Heart left ventricle (tissue), 13 donors: ENCODE data around the gene YES1.

Experiments used
- CTCF ChIP-seq, 12 donors: fragments of 200-600 bp; sonication (generic) in 4 of 12; IDR thresholded peaks; one replicate each; pipeline versions ENCODE4 v1.5.0 to v1.8.0; 2018 to 2022; ENCODE audit warnings: antibody characterized with exemption in 12 of 12, mild to moderate bottlenecking in 5 of 12
- POLR2A ChIP-seq, 2 donors: fragments of 450-650 bp; IDR thresholded peaks; one replicate each; pipeline ENCODE4 v1.6.1; 2017; ENCODE audit warnings: antibody characterized with exemption in 2 of 2, mild to moderate bottlenecking in 2 of 2, moderate library complexity in 2 of 2
- donor health status: ischemic (EF 13 %, LVEDD 7.1; RV severe dilation, severe dysfunction).
- donor health status: DM: no; HTN: yes; CAD: no.
- donor health status: DM: no; HTN: no; CAD: no.
- donor health status: ischemic (EF 25% LVEDD 6.9; RV normal size, moderate dysfunction).
- donor health status: ischemic (EF 25% LVEDD 5.7; RV mildly dilated, moderate dysfunction).
- donor health status: ischemic (EF 35%, LVEDD 5.7; RV mildly dilated, moderate dysfunction).
- donor health status: nonischemic (EF 11% LVEDD 7.7; RV severe dilation, severe dysfunction).
- donor health status: DM: yes; HTN: yes; CAD: no.
- donor health status: PGD.
- donor health status: ischemic (EF 29% LVEDD 5.4; RV normal size, mild dysfunction).
- donor health status: nonischemic (EF 23%, LVEDD 6.1; RV moderate dilation, normal function).

DNA sequence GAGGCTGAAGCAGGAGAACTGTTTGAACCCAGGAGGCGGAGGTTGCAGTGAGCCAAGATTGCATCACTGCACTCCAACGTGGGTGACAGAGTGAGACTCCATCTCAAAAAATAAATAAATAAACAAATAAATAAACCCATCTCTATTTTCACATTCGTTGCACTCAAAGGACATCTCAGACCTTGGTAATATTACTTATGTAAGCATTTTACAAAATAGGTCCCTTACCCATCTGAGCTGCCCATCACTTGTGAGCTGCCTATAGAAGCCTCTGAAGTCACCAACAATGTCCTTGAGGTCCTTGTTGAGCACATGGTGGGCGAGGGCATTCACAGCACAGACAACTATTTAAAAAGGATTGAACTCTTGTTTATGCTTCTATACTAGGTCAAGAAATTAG lies 115.0 kb downstream of the YES1 start:
- no peak for TF ChIP-seq CTCF (IDR thresholded peaks at IDR 0.05)
- TF ChIP-seq POLR2A (IDR thresholded peaks at IDR 0.05): no peak
